CD4-positive, alpha-beta T cell treated with Interleukin-15 for 1 hour (primary cell): ENCODE results near the gene ADAMTS6.
"Not testable (repeated sequence)": the region's sequence is repeated elsewhere in the genome, so short reads cannot be mapped to it uniquely, and the experiment has no call there.

Experiments
- DNase-seq: peaks from one replicate; pipeline ENCODE4 v3.0.0-alpha.2; 2020

ADAMTS6 gene

GRCh38 chr5:65359981-65360380, 121.7 kb downstream of the ADAMTS6 start:
- DNase-seq = no peak

GRCh38 chr5:65359569-65359968, 122.2 kb downstream of the ADAMTS6 start:
- DNase-seq = no peak

- no peak for DNase-seq
These were observed 125.4 kb downstream of the ADAMTS6 start for GRCh38 chr5:65356274-65356673.

- no peak for DNase-seq
These were observed 126.4 kb downstream of the ADAMTS6 start for GRCh38 chr5:65355301-65355700.

- DNase-seq = no peak
These were observed 139.9 kb downstream of the ADAMTS6 start for GRCh38 chr5:65341835-65342234.

- no peak for DNase-seq
These were observed 143.0 kb downstream of the ADAMTS6 start for GRCh38 chr5:65338606-65339151.

- DNase-seq = no peak
These were observed 147.6 kb downstream of the ADAMTS6 start for GRCh38 chr5:65334077-65334476.

- no peak for DNase-seq
These were observed 149.1 kb downstream of the ADAMTS6 start for GRCh38 chr5:65332591-65332990.

GRCh38 chr5:65329266-65329665, 152.5 kb downstream of the ADAMTS6 start:
- DNase-seq = no peak

- DNase-seq = no peak
These were observed 154.1 kb downstream of the ADAMTS6 start for GRCh38 chr5:65327582-65327981.

GRCh38 chr5:65326922-65327321, 154.8 kb downstream of the ADAMTS6 start:
- no peak for DNase-seq

- DNase-seq = no peak
These were observed 157.5 kb downstream of the ADAMTS6 start for GRCh38 chr5:65324226-65324625.

- DNase-seq = not testable (repeated sequence)
These were observed 161.0 kb downstream of the ADAMTS6 start for GRCh38 chr5:65320704-65321103.

GRCh38 chr5:65320250-65320649, 161.5 kb downstream of the ADAMTS6 start:
- no peak for DNase-seq

GRCh38 chr5:65307931-65308330, 173.8 kb downstream of the ADAMTS6 start:
- no peak for DNase-seq

GRCh38 chr5:65307088-65307487, 174.6 kb downstream of the ADAMTS6 start:
- no peak for DNase-seq

GRCh38 chr5:65305913-65306312, 175.8 kb downstream of the ADAMTS6 start:
- no peak for DNase-seq

- DNase-seq = no peak
These were observed 181.9 kb downstream of the ADAMTS6 start for GRCh38 chr5:65299861-65300260.

- no peak for DNase-seq
These were observed 185.7 kb downstream of the ADAMTS6 start for GRCh38 chr5:65296067-65296466.

- no peak for DNase-seq
These were observed 189.5 kb downstream of the ADAMTS6 start for GRCh38 chr5:65292196-65292595.

- DNase-seq = no peak
These were observed 191.0 kb downstream of the ADAMTS6 start for GRCh38 chr5:65290677-65291076.

- no peak for DNase-seq
These were observed 193.1 kb downstream of the ADAMTS6 start for GRCh38 chr5:65288657-65289056.

- no peak for DNase-seq
These were observed 202.1 kb downstream of the ADAMTS6 start for GRCh38 chr5:65279603-65280002.

- no peak for DNase-seq
These were observed 205.4 kb downstream of the ADAMTS6 start for GRCh38 chr5:65276178-65276890.

GRCh38 chr5:65271906-65272305, 209.8 kb downstream of the ADAMTS6 start:
- DNase-seq = no peak
